GM23248 (cell line): ENCODE measurements around the gene YWHAQ.

Experiments used
- EZH2 ChIP-seq: fragments of 200-600 bp; sonication (generic); IDR thresholded peaks from 2 replicates; pipeline ENCODE4 v1.6.1; 2018; ENCODE audit warnings: antibody characterized with exemption, mild to moderate bottlenecking; ENCODE audit not compliant: insufficient read depth, poor library complexity, severe bottlenecking
- EZH2phosphoT487 ChIP-seq: fragments of 200-600 bp; sonication (generic); IDR thresholded peaks from 2 replicates; pipeline ENCODE4 v1.6.1; 2018; ENCODE audit warnings: antibody characterized with exemption, moderate library complexity, mild to moderate bottlenecking, low read depth; ENCODE audit not compliant: insufficient read depth

DNA sequence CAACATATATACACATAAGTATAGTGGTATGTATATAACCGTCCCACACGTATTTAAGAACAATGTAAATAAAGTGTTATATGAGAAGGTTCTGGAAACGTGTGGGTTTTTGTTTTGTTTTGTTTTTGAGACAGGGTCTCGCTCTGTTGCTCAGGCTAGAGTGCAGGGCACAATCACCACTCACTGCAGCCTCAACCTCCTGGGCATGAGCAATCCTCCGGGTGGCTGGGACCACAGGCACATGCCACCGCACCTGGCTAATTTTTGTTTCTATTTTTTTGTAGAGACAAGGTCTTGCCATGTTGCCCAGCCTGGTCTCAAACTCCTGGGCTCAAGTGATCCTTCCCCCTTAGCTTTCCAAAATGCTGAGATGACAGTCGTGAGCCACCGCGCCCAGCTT is 81.4 kb downstream of the YWHAQ start:
- TF ChIP-seq EZH2phosphoT487: no peak
- TF ChIP-seq EZH2: no peak
